Measurements from ENCODE around the gene DRD1.
"Not testable (repeated sequence)": the region's sequence is repeated elsewhere in the genome, so short reads cannot be mapped to it uniquely, and the experiment has no call there.

The DRD1 gene

DNA sequence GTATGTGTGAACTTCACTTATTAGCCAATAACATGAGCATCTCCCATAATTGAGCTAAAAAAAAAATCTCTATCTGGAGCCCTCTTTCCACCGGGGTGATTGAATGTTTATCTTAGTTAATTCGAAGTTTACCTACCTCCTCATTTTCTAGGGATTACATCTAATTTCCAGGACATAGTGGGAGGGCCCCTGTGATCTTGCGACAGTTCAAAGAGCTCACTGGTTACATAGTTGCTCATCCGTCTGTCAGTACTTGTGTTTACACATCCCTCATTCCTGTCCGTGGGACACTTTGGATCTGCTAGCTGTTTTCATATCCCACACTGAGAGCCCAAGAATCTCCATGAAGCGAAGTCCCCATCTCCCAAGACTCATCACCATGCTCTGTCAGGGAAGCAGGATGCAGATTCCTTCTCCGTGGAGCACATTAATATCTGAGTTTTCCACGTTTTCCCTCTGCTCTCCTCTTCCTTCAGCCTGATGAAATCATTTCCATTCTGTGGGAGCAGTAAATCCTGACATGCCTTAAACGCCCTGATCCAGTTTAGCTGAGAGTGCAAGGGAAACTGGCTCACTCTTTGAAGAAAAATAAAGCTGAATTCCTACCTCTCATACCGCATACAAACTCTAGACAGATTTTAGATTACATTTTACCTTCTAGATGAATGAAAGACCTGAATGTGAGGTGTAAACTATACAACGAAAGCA is 24.2 kb upstream of the DRD1 start:
- no peak for DNase-seq

DNA sequence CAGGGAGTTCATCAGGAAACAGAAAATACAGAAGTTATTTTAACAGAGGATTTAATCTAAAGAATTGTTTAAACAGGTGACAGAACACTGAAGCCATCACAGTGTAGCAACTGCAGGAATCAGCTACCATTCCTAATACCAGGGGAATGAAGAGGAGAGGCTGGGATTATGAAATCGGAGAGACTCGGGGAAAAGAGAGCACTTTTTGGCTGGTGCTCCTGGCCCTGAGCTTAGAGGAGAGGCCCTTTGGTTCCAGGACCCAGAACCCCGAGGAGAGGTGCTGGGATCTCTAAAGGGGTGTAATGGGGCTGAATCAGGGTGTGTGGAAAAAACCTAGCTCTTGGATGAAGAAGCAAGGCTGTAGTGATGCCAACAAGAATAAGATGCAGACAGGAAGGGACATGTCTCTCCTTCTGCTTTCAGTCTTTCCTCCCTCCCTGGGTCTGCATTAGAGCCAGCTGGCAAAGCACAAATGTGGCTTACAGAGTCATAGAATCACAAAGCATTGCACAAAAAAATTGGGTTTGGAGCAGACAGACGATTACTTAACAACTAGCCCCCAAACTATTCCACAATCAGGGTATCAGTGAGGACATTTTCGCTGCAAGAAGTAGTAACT is 22.8 kb upstream of the DRD1 start:
- DNase-seq, result peak in 1 of 2 experiments; percentile 37

DNA sequence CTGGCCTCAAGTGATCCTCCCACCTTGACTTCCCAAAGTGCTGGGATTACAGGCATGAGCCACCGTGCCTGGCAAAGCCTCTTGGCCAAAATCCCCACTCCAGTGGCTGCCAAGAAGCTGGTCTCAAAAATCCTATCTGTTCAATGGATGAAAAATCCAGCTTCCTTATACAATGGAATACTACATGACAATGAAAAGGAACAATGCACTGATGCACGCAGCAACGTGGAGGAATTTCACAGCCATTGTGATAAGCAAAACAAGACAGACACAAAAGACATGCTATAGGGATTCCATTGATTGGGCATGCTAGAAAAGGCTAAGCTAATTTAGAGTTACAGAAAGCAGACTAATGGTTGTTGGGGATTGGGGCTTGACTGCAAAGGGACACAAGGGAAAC is 21.3 kb upstream of the DRD1 start:
- DNase-seq, result no peak

DNA sequence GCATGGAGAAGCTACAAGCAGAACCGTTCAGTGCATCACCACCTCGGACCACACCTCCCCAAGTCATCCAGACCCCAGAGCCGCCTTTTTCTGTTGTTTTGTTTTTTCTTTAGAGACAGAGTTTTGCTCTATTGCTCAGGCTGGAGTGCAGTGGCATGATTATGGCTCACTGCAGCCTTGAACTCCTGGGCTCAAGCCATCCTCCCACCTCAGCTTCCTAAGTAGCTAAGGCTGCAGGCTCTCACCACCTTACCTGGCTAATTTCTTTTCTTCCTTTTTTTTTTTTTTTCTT is 20.9 kb upstream of the DRD1 start:
- DNase-seq, result no peak

DNA sequence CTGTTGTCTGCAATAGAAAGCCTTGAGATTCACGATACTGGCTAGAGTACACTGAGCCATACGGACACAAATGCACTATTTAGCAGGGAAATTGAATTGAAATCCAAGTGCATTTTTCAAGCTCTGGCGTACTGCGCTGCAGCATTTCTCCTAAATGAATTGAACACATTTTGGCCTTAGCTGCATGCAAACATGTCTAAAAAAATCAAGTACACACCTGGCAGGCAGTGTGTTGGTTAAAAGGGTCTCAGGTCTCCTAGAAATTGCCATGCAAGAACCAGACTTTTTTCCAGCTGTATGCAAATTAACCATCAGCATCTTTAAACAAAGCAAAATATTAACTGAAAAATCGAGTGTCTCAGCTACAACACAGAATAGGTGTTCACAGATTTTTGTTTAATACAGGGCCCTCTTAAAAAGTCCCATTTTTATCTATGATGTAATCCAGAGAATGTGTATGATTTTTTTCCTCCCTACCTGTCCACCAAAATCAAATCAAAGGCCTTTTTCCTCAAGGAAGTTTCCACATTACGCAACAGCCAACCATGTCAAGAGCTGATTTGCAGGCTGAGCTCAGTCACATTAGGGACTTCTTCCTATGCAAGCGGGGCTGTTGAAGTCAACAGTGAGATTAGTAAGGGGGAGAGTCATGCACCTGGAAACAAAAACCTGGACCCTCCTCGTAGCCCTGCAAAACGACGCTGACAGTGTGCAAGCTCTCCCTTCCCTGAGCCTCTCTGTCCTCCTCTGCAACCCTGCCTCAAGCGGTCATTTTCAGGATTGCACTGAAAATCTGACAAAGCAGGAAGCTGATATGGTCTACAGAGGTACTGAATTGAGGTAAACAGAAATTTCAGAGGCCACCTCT is 20.3 kb upstream of the DRD1 start:
- DNase-seq, result peak in 1 of 2 experiments; percentile 49

DNA sequence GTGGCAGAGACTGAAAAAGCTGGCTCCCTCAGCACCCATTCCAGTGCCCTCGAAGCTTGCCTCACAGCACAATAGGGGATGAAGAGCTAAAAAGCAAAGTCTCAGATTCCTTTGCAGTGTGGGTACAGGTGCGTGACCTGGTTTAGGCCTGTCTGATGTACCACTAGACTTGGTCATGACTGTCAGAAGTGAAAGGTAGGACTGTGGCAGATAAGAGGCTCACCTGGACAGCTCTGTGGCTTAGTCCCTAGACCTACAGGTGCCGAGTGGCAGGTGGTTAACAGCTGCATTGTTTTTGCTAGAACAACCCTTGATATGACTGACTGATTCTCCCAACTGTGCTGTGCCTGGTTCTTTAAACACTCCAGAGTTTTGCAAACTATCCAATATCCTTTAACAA is 19.7 kb upstream of the DRD1 start:
- DNase-seq, result no peak

DNA sequence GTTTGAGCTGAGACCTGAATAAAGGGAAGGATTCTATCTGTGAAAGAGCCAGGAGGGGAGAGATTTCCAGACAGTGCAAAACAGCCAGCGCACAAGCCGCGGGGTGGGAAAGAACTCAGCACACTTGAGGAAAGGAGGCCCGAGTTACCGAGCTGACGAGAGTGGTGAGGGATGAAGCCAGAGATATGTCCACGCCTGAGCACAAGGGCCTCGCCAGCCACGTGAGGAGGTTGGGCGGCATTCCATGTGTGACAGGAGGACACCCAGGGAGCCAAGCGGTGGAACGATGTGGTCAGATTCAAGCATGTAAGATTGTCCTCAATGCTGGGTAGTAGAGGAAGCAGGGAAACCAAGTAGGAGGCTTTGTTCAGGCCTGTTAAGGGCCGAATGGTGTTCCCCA is 17.4 kb upstream of the DRD1 start:
- no peak for DNase-seq

DNA sequence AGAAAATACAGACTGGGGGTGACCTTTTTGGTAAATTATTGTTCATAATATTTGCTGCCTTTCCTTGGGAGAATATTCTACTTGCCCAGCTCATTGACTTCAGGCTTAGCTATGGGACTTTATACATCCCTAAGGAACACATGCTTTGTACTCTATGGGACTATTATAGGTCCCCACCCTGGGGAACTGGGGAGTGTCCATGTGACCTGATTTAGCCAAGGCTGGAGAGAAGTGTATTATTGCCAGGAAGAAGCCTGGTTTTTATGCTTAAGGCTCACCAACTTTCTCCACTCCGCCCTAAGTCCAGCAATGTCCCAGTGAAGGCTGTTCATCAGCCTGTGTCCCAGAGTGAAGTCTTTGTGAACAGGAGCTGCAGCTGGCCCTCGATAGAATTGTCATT is 16.6 kb upstream of the DRD1 start:
- DNase-seq, result no peak

DNA sequence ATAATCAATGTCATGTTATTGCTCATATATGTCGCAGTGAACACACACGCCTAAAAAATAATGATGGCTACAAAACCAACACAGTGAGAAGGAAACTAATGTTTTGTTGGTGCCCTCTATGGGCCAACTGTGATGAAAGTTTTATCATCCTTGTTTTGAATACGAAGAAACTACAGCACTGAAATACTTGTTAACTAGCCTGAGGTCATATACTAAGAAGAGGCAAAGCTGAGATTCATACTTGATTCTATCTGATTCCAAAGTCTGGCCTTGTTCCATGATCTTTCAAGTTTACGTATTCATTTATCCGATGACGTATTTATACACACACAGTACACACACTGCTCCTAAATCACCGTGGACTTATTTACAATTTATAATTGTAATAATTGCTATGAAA is 16.1 kb upstream of the DRD1 start:
- no peak for DNase-seq

DNA sequence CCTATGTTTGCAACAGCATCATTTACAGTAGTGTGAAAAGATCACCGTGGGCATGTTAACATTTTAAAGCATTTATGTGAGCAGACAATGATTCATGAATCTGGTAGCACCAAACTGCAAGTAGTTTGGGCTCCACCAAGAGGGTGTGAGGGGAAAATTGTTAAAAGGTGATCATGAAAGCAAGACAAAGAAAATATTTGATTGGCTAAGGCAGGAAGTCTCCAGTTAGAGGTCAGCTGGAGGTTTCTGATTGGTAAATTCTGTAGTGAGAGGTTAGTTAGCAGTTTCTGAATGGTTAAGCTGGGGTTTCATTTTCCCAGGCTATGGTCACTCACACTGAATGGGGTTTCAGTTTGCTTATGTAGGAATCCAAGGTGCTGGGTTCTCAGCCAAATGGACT is 13.5 kb upstream of the DRD1 start:
- DNase-seq, result no peak

DNA sequence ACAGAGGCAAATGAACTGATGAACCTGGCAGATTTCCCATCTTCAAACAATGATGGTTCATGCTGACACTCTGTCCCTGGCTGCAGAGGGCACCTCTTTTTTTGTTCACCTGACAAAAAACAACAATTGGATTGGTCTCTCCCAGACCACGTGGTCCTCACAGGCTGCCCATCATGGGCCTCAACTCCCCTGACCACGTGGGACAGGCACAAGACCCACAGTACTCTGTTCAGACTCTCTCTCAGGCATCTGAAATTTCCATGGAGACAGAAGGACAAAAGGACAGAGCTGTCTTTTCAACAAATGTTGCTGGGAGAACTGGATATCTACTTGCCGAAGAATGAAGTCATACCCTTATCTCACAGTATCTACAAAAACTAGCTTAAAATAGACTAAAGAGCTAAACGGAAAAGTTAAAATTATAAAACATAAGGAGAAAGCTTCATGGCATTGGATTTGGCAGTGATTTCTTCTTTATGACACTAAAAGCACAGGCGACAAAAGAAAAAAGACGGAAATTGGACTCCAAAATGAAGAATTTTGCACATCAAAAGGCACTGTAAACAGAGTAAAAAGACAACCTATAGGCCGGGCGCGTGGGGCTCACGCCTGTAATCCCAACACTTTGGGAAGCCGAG is 12.2 kb upstream of the DRD1 start:
- DNase-seq, result no peak

DNA sequence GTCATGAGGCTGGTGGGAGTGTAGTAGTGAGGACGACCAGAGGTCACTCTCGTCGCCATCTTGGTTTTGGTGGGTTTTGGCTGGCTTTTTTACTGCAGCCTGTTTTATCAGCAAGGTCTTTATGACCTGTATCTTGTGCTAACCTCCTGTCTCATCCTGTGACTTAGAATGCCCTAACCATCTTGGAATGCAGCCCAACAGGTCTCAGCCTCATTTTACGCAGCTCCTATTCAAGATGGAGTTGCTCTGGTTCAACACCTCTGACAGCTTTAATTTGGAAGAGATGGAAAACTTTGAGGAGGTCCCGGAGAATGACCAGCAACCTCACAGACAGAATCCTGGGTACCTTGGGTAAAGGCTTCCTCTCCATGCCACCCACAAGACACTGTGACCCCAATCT is 10.4 kb upstream of the DRD1 start:
- not testable (repeated sequence) for DNase-seq

DNA sequence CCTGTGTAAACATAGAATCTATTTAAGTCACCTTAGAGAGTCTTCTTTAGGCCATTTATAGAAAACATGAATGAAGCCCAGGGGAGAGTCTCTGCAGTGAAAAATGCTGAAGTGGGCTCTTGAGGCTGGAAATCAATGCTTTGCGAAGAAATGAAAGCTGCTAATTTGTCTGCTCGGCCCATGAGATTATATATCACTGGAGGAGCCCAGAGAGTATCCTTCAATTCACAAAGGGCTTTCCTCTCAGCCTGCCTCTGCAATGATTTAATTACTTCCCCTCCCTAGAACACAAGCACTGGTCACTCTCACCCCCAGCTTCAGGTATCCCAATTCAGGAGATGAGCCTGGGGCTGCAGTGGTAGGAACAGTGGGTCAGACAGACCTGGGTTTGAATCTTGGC is 8.2 kb upstream of the DRD1 start:
- DNase-seq, result no peak

DNA sequence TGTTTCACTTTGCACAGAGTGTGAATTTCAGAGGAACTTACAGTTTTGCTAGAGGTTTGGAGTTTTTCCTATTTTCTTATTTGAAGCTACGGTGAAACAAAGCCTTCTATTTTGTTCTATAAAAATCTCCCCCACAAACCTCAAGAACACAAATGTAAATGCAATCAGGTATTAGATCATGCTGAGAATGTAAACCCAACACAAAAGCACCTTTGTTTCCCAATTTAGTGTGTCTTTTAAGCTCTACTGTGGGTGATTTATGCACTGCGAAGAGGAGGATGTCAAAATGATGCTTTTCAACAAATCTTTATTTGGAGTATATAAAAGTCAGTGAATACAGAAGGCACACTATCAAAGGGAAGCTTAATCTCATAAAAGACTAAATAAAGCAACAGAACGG is 4.3 kb upstream of the DRD1 start:
- no peak for DNase-seq

DNA sequence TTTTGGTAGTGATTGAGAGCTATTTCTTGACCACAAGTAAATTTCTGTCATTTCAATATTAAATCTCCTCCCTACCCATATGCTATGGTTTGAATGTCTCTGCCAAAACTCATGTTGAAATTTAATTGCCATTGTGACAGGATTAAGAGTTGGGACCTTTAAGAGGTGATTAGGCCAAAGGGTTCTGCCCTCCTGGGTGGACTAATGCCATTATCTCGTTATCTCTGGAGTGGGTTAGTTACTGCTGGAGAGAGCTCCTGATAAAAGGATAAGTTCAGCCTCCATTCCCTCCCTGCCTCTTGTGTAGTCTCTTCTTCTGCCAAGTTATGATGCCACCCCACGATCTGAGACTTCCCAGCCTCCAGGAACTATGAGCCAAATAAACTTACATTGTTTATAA is 3.6 kb upstream of the DRD1 start:
- no peak for DNase-seq

DNA sequence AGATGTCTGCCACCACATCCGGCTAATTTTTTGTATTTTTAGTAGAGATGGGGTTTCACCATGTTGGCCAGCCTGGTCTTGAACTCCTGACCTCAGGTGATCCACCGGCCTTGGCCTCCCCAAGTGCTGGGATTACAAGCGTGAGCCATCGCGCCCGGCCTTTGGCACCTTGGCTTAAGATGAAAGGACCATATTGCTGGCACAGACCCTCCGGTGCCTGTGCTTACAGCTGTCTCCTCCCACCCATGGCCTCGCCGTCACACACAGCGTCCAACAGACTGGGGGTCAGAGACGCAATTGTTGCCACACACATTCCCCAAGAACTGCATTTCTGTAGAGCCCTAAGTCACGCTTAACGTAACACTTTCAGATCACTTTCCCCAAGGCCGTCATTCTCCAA is 2.4 kb upstream of the DRD1 start:
- DNase-seq, result not testable (repeated sequence)

DNA sequence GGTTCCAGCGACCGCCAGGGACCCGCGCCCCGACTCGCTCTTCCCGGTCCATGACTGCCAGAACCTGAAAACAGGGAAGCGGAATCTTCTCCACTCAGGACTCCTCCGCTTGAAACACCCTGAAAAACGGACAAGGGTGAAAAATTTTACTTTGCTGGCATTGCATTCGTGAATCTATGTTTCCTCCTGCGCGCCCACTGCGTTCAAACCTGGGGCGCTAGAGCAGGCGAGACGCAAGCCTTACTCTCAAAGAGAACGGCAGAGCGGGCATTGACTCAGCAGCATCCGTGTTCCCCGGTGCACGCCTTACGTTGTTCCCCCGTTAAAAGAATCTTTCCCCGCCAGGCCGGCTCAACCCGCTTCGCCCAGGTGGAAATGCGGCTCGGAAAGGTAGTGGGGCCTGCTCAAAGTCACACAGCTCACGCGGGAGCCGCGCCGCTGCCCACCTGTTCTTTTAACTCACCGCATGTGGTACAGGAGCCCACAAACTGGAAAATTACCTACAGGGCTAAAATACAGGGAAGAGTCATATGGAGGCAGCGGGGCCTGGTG is 999 bp upstream of the DRD1 start:
- no peak for DNase-seq

DNA sequence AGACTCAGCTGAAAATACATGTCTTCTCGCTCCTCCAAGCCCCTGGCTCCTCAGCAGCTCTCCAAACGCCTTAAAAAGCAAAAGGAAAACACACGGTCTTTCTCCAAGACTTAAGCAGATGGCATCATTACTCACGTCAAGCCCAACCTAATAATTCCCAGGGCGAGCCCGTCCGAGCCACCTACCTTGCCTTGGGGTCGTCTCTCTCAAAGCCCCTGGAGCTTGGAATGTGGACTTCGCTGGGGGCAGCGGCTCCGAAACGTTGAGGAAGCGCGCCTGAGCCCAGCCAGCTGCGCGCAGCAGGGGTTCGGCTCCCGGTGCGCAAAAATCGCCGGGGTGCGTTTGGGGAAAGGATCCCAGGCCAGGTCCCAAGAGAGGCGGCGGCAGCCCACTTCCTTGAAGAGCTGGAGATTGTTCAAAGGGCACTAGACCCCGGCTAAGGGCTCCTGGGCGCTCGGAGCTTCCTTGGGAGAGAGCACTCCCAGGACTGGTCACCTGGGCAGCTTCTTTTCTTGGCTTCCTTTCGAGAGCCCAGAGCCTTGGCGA is 395 bp downstream of the DRD1 start:
- DNase-seq, result no peak

DNA sequence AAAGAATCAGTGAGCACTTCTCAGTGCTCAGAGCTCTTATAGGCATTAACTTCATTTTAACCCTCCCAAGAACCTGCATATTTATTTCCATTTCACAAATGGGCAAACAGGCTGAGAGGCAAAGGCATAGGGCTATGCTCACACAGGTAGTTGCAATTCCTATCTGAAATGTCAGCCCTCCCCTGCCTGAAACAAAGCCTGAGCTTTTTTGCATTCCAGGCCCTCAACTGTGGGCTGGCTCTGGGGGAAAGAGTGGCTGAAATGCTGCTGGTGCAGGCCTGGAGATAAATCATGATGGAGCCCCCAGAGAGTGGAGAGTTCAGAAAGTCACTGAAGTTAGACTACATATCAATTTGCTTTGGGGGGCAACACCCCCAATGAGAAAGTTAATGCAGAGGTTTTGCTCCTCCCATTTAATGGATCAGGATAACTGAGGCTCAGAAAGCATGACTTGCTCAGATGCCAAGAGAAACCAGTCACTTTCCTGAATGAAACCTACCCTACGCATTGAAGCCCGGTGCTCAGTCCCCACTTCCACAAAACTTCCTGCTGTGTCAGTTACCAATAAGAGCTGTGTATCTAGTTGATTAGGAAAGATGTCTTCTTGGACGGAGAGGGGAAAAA is 5.6 kb downstream of the DRD1 start:
- DNase-seq, result no peak

DNA sequence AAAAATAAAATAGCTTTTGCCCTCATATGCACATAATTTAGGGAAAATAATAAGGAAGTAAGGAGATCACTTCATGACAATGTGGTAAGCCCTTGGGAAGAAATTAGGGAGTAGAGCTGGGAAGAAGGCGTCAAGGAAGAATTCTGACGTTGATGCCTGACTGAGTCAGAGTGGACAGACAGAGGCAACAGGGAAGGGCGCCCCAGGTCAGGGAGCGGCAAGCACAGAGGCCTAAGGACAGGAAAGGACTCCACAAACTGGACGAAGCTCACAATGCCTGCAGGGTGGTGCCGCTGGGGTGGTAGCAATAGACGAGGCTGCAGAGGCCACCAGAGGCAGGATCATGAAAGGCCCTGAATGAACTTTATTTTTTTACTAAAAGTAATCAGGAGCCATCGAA is 7.6 kb downstream of the DRD1 start:
- no peak for DNase-seq

DNA sequence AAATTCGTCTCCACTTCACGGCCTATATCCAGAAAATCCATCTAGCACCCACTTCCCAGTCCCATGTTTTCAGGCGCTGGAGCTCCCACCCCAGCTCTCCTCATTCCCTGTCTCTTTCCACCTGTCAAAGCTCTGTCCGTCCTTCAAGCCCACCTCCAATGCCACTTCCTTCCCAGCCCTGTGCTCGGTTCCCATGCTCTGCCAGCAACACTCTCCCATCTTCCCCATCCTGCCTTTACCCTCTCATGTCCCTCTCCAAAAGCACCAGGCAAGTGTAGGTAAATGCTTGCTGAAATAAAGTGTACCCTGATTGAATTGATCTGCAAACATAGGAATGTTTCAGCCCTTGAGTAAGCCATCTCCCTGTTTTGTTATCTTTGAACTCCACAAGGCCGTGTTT is 9.2 kb downstream of the DRD1 start:
- no peak for DNase-seq

DNA sequence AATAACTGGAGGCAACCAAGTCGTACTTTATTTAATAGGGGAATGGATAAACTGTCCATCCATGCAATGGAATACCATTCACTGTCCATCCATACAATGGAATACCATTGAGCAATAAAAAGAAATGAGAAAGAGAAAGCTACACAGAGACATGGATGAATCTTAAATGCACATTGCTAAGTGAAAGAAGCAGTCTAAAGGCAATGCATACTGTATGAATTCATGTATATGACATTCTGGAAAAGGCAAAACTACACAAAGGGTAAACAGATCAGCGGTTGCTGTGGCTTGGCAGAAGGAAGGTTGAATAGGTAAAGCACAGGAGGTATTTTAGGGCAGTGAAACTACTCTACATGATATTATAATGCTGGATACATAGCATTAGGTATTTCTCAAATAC is 16.2 kb downstream of the DRD1 start:
- DNase-seq, result no peak

DNA sequence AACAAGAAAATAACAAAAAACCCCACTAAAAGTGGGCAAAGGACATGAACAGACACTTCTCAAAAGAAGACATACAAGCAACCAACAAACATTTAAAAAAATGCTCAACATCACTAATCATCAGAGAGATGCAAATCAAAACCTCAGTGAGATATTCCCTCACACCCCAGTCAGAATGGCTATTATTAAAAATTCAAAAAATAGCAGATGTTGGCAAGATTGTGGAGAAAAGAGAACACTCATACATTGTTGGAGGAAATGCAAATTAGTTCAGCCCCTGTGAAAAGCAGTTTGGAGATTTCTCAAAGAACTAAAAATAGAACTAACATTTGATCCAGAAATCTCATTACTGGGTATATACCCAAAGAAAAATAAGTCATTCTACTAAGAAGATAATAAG is 19.4 kb downstream of the DRD1 start:
- not testable (repeated sequence) for DNase-seq
